IMR-90 (cell line): ENCODE data around the gene AFTPH. TPM values are rescaled to one million over a fixed set of nuclear protein-coding genes. Genes with fewer than 3 reads are reported as not detected.

ENCODE experiments used
- ATAC-seq: fragments of 200-7000 bp; cut with Tn5 transposase; 2 replicates; pipeline ENCODE4 v1.9.1; 2020; ENCODE audit warnings: low read depth, mild to moderate bottlenecking, moderate library complexity
- BruUV-seq: library from RNA; stranded (reverse); fragments of 400-500 nt; replicated peaks from 2 replicates; lab custom pipeline; 2021; lab: Mats Ljungman, UMichigan
- CTCF ChIA-PET: fragments of 300-600 bp; formaldehyde crosslinking; extraction: SDS; loops from one replicate; lab custom pipeline; 2021; ENCODE audit warnings: antibody characterized with exemption; lab: Yijun Ruan, JAX
- POLR2A ChIA-PET: fragments of 300-600 bp; sonication (Branson Sonifier 250); formaldehyde crosslinking; loops from one replicate; lab custom pipeline; 2022; ENCODE audit warnings: antibody characterized with exemption; ENCODE audit not compliant: unreplicated experiment; lab: Charles Lee
- DNase-seq: peaks from one replicate; pipeline ENCODE4 v3.0.0; 2013
- H2AFZ ChIP-seq: replicated peaks from 2 replicates; pipeline ENCODE3; 2013; ENCODE audit warnings: low read length, mild to moderate bottlenecking; ENCODE audit not compliant: poor library complexity
- H2AK5ac ChIP-seq: 2 replicates; pipeline ENCODE4 v1.6.1; 2013; ENCODE audit warnings: low read depth, low read length, inconsistent platforms
- H2AK9ac ChIP-seq: replicated peaks from 2 replicates; pipeline ENCODE3; 2013; ENCODE audit warnings: mild to moderate bottlenecking, low read depth, low read length, moderate library complexity; ENCODE audit not compliant: poor library complexity
- H2BK120ac ChIP-seq: 2 replicates; pipeline ENCODE4 v1.6.1; 2013; ENCODE audit warnings: low read depth, low read length, inconsistent platforms
- H2BK15ac ChIP-seq: 3 replicates; pipeline ENCODE4 v1.6.1; 2013; ENCODE audit warnings: low read depth, low read length, inconsistent platforms
- H2BK20ac ChIP-seq: 2 replicates; pipeline ENCODE4 v1.6.1; 2013; ENCODE audit warnings: low read depth, mild to moderate bottlenecking, inconsistent platforms, low read length, moderate library complexity
- H2BK5ac ChIP-seq: 2 replicates; pipeline ENCODE4 v1.6.1; 2013; ENCODE audit warnings: mild to moderate bottlenecking, low read depth, low read length, inconsistent platforms; ENCODE audit not compliant: poor library complexity, severe bottlenecking
- H3K14ac ChIP-seq: replicated peaks from 2 replicates; pipeline ENCODE4 v1.6.1; 2013; ENCODE audit warnings: low read depth, low read length, inconsistent platforms
- H3K18ac ChIP-seq: 2 replicates; pipeline ENCODE4 v1.6.1; 2013; ENCODE audit warnings: low read depth, low read length, control low read depth
- H3K23ac ChIP-seq: 2 replicates; pipeline ENCODE4 v1.6.1; 2013; ENCODE audit warnings: low read depth, low read length, inconsistent platforms
- H3K27ac ChIP-seq: 2 replicates; pipeline ENCODE4 v1.5.1; 2013; ENCODE audit warnings: mild to moderate bottlenecking, control low read depth, low read length; ENCODE audit not compliant: insufficient read depth
- H3K27me3 ChIP-seq: 2 replicates; pipeline ENCODE4 v1.6.1; 2013; ENCODE audit warnings: low read length; ENCODE audit not compliant: control insufficient read depth, insufficient read depth
- H3K36me3 ChIP-seq: 2 replicates; pipeline ENCODE4 v1.6.1; 2013; ENCODE audit warnings: low read length, mixed read lengths; ENCODE audit not compliant: control insufficient read depth, insufficient read depth
- H3K4ac ChIP-seq: 2 replicates; pipeline ENCODE4 v1.6.1; 2013; ENCODE audit warnings: low read depth, low read length, inconsistent platforms
- H3K4me1 ChIP-seq: 2 replicates; pipeline ENCODE4 v1.6.1; 2013; ENCODE audit warnings: low read length, mixed read lengths; ENCODE audit not compliant: control insufficient read depth, insufficient read depth
- H3K4me2 ChIP-seq: 2 replicates; pipeline ENCODE4 v1.6.1; 2013; ENCODE audit warnings: low read depth, mild to moderate bottlenecking, control low read depth, low read length, moderate library complexity
- H3K4me3 ChIP-seq: 2 replicates; pipeline ENCODE4 v1.5.1; 2013; ENCODE audit warnings: low read depth, mild to moderate bottlenecking, control low read depth, low read length, moderate library complexity; ENCODE audit not compliant: insufficient read depth
- H3K56ac ChIP-seq: 2 replicates; pipeline ENCODE4 v1.6.1; 2013; ENCODE audit warnings: low read length, inconsistent platforms; ENCODE audit not compliant: insufficient read depth; ENCODE audit errors: extremely low read depth
- H3K79me1 ChIP-seq, 2 experiments: 2 replicates each; pipeline ENCODE4 v1.6.1; 2013; ENCODE audit warnings: low read length in 2 of 2, inconsistent platforms in 1 of 2, low read depth in 1 of 2
- H3K9ac ChIP-seq: 2 replicates; pipeline ENCODE4 v1.6.1; 2013; ENCODE audit warnings: low read depth, low read length, control low read depth
- H3K9me1 ChIP-seq: 2 replicates; pipeline ENCODE4 v1.6.1; 2013; ENCODE audit warnings: low read length, inconsistent platforms; ENCODE audit not compliant: insufficient read depth
- H3K9me3 ChIP-seq: 2 replicates; pipeline ENCODE4 v1.6.1; 2013; ENCODE audit warnings: low read length; ENCODE audit not compliant: control insufficient read depth, insufficient read depth
- H4K20me1 ChIP-seq: 2 replicates; pipeline ENCODE4 v1.6.1; 2013; ENCODE audit warnings: low read length, inconsistent platforms; ENCODE audit not compliant: insufficient read depth
- H4K5ac ChIP-seq: 2 replicates; pipeline ENCODE4 v1.6.1; 2013; ENCODE audit warnings: mild to moderate bottlenecking, low read depth, low read length, control low read depth
- H4K8ac ChIP-seq, 2 experiments: 2 replicates each; pipeline ENCODE4 v1.6.1; 2013; ENCODE audit warnings: low read depth in 2 of 2, low read length in 2 of 2, control low read depth in 1 of 2, inconsistent platforms in 1 of 2
- H4K91ac ChIP-seq: 2 replicates; pipeline ENCODE4 v1.6.1; 2013; ENCODE audit warnings: low read depth, low read length, inconsistent platforms; ENCODE audit not compliant: insufficient read depth
- BHLHE40 ChIP-seq: fragments of 150-350 bp; IDR thresholded peaks from 2 replicates; pipeline ENCODE4 v1.6.1; 2016; ENCODE audit warnings: mild to moderate bottlenecking, low read depth, low read length
- CEBPB ChIP-seq: IDR thresholded peaks from 2 replicates; pipeline ENCODE4 v1.6.1; 2012; ENCODE audit warnings: low read depth, low read length, improper control_type of control experiment
- CHD1 ChIP-seq: IDR thresholded peaks from 2 replicates; pipeline ENCODE4 v1.6.1; 2012; ENCODE audit warnings: low read depth, low read length, improper control_type of control experiment
- ELK1 ChIP-seq: fragments of 150-350 bp; IDR thresholded peaks from 2 replicates; pipeline ENCODE4 v1.6.1; 2016; ENCODE audit warnings: low read depth, mild to moderate bottlenecking, low read length, moderate library complexity, borderline replicate concordance
- FOS ChIP-seq: fragments of 150-350 bp; IDR thresholded peaks from 2 replicates; pipeline ENCODE4 v1.6.1; 2016; ENCODE audit warnings: low read depth, low read length
- MAFK ChIP-seq: IDR thresholded peaks from 2 replicates; pipeline ENCODE4 v1.6.1; 2012; ENCODE audit warnings: low read depth, low read length, improper control_type of control experiment
- MAZ ChIP-seq: IDR thresholded peaks from 2 replicates; pipeline ENCODE4 v1.6.1; 2012; ENCODE audit warnings: low read depth, mild to moderate bottlenecking, low read length, improper control_type of control experiment, moderate library complexity, borderline replicate concordance
- MXI1 ChIP-seq: IDR thresholded peaks from 2 replicates; pipeline ENCODE4 v1.6.1; 2012; ENCODE audit warnings: low read depth, mild to moderate bottlenecking, low read length, moderate library complexity, borderline replicate concordance
- NFE2L2 ChIP-seq: fragments of 150-350 bp; IDR thresholded peaks from 2 replicates; pipeline ENCODE4 v1.6.1; 2016; ENCODE audit warnings: low read depth, mild to moderate bottlenecking, low read length
- POLR2A ChIP-seq: IDR thresholded peaks from 2 replicates; pipeline ENCODE4 v1.6.1; 2012; ENCODE audit warnings: mild to moderate bottlenecking, low read depth, low read length
- RCOR1 ChIP-seq: IDR thresholded peaks from 2 replicates; pipeline ENCODE4 v1.6.1; 2012; ENCODE audit warnings: mild to moderate bottlenecking, low read length, improper control_type of control experiment; ENCODE audit not compliant: insufficient replicate concordance
- WGBS, 2 experiments: methylation state at CpG; one replicate each; pipeline versions ENCODE4 v1.1.5 to v1.1.7; 2013; ENCODE audit warnings: missing lambda C conversion rate in 2 of 2; ENCODE audit not compliant: insufficient read length in 1 of 2; ENCODE audit errors: extremely low coverage in 2 of 2; 5-methylcytosine and 5-hydroxymethylcytosine counted together
- dilution Hi-C: fragments of 300-500 bp; cut with HindIII; formaldehyde crosslinking; loops from one replicate; pipeline ENCODE4 v1.14.3; 2018; ENCODE audit warnings: low sequenced_read_pairs; ENCODE audit not compliant: unreplicated experiment
- in situ Hi-C: fragments of 300-500 bp; cut with MboI; formaldehyde crosslinking; loops from 3 replicates; pipeline ENCODE4 v1.14.3; 2019; ENCODE audit warnings: low sequenced_read_pairs, inconsistent platforms, mixed read lengths
- intact Hi-C: fragments of 100-400 bp; cut with micrococcal nuclease; formaldehyde crosslinking; loops from 2 replicates; pipeline ENCODE4 v1.10.0; 2022
- polyA plus RNA-seq, 3 experiments: library from polyadenylated mRNA; depleted of rRNA; stranded (reverse); fragments of >200 nt; gene quantifications; 2 replicates each; pipeline ENCODE4 v1.2.3, GENCODE V29; 2012; ENCODE audit warnings: low replicate concordance in 1 of 3
- total RNA-seq: library from RNA; depleted of rRNA; stranded (reverse); fragments of >200 nt; gene quantifications from 2 replicates; pipeline ENCODE4 v1.2.3, GENCODE V29; 2012
- TF ChIP-seq, protein P1 (sequence below): fragments of 150-350 bp; IDR thresholded peaks from 2 replicates; pipeline ENCODE4 v1.6.1; 2017; ENCODE audit warnings: mild to moderate bottlenecking, antibody characterized with exemption, low read length, low read depth

AFTPH gene
- total and polyA plus RNA-seq, 2 of the 4 experiments (the other 2 are of a cell fraction) = 9.4 to 19.9 TPM

GRCh38 chr2:64599469-64599868 lies 75.3 kb downstream of the AFTPH start:
- Histone ChIP-seq H4K91ac (no peak overlapping the region), H3K4ac (no peak overlapping the region), H2BK15ac (no peak overlapping the region), H4K5ac (no peak overlapping the region), H2AK5ac (no peak overlapping the region), H2AFZ (no peak overlapping the region), H3K14ac (no peak overlapping the region), H3K36me3 (no peaks in the 10 kb centered on the region), H3K27me3 (peaks cover 67% of the 10 kb centered on the region), H3K56ac (no peak overlapping the region), H4K8ac (no peak overlapping the region), H3K9me3 (peaks cover 4% of the 10 kb centered on the region), H3K18ac (no peak overlapping the region), H2AK9ac (no peak overlapping the region), H3K4me2 (no peak overlapping the region), H2BK20ac (no peak overlapping the region), H3K27ac (no peak overlapping the region), H3K9ac (no peak overlapping the region), H2BK120ac (no peak overlapping the region), H2BK5ac (no peak overlapping the region), H3K4me1 (peaks cover under 1% of the 10 kb centered on the region), H3K9me1 (peaks cover 3% of the 10 kb centered on the region), H3K23ac (no peak overlapping the region), H4K20me1 (no peaks in the 10 kb centered on the region), H3K79me1 (no peaks in the 10 kb centered on the region), H3K4me3 (no peak overlapping the region)
- TF ChIP-seq RCOR1 (no peak), MAFK (no peak), MXI1 (no peak), BHLHE40 (no peak), POLR2A (no peak), MAZ (no peak), CHD1 (no peak), CEBPB (no peak), FOS (no peak), NFE2L2 (no peak), ELK1 (no peak)
- TF ChIP-seq, protein P1, sequence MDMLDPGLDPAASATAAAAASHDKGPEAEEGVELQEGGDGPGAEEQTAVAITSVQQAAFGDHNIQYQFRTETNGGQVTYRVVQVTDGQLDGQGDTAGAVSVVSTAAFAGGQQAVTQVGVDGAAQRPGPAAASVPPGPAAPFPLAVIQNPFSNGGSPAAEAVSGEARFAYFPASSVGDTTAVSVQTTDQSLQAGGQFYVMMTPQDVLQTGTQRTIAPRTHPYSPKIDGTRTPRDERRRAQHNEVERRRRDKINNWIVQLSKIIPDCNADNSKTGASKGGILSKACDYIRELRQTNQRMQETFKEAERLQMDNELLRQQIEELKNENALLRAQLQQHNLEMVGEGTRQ = no peak
- in situ Hi-C loops = loop anchor here (5.0 to 10.0 kb wide), 3 partner anchors 278 to 975 kb away; no protein-coding TSS in a partner anchor
- dilution Hi-C loops = no loop called here
- POLR2A ChIA-PET = interaction anchor here (0.5 kb wide), 1 partner anchor 150 kb away, joined by 5 read pairs; no protein-coding TSS in a partner anchor
- WGBS, 2 experiments = no CpG with 5 or more reads among the region's 3 CpGs
- intact Hi-C loops = no loop called here
- ATAC-seq (no peak), DNase-seq (no peak)
- no TSS peak for BruUV-seq
- CTCF ChIA-PET = no interaction called here
